ENCODE measurements around the gene PTGER4. TPM values are rescaled to one million over a fixed set of nuclear protein-coding genes. Genes with fewer than 3 reads are reported as not detected.
A peak's percentile ranks its signal among the peaks of the same experiment; 100 is the strongest.
"Not testable (repeated sequence)": the region's sequence is repeated elsewhere in the genome, so short reads cannot be mapped to it uniquely, and the experiment has no call there.

Gene PTGER4
- total and polyA plus RNA-seq, 2 experiments from 2014 or later = 0.41 TPM; not detected in 1

- H3K9ac ChIP-seq = no peak overlapping the region
- no peak overlapping the region for H2AFZ ChIP-seq
- no peaks in the 10 kb centered on the region for H3K27me3 ChIP-seq (replicated peaks; ENCODE audit: insufficient read depth)
- WGBS, 2 experiments (ENCODE audit: low coverage in 1 of 2, low lambda C conversion rate in 2 of 2, missing lambda C conversion rate in 2 of 2) = 0 to 2% methylated on average over 3 of the region's 3 CpGs
- no peaks in the 10 kb centered on the region for H3K9me2 ChIP-seq (ENCODE audit: insufficient read depth)
- H3K4me2 ChIP-seq (ENCODE audit: unreplicated experiment) = peak overlapping the region; percentile 2
- in situ Hi-C loops (cut with MboI) = loop anchor here (10.0 kb wide), 2 partner anchors 745 to 975 kb away; no protein-coding TSS in a partner anchor
- TF ChIP-seq EZH2phosphoT487 (IDR thresholded peaks at IDR 0.05; ENCODE audit: insufficient read depth, low read depth) (no peak), EZH2 (IDR thresholded peaks at IDR 0.05; ENCODE audit: insufficient read depth, poor library complexity, severe bottlenecking) (no peak)
- H3K27ac ChIP-seq = no peak overlapping the region
- H3F3A ChIP-seq (ENCODE audit: insufficient read depth) = peaks cover 9% of the 10 kb centered on the region
- H3K36me3 ChIP-seq (ENCODE audit: low read depth) = no peaks in the 10 kb centered on the region
- no peaks in the 10 kb centered on the region for H3K79me2 ChIP-seq (ENCODE audit: insufficient read depth)
- no peak overlapping the region for H3K4me3 ChIP-seq
- no peaks in the 10 kb centered on the region for H4K20me1 ChIP-seq (ENCODE audit: insufficient read depth)
- DNase-seq = peak; percentile 96
- H3K4me1 ChIP-seq (ENCODE audit: insufficient read depth) = peaks cover 16% of the 10 kb centered on the region
- no peaks in the 10 kb centered on the region for H3K9me3 ChIP-seq (ENCODE audit: low read depth)
These were observed 9.7 kb downstream of the PTGER4 start for GRCh38 chr5:40689438-40689837.

- Histone ChIP-seq H3F3A (ENCODE audit: insufficient read depth) (peaks cover 9% of the 10 kb centered on the region), H3K27me3 (replicated peaks; ENCODE audit: insufficient read depth) (no peaks in the 10 kb centered on the region), H3K9me2 (ENCODE audit: insufficient read depth) (no peaks in the 10 kb centered on the region), H3K4me2 (ENCODE audit: unreplicated experiment) (no peak overlapping the region), H3K4me3 (no peak overlapping the region), H3K9me3 (ENCODE audit: low read depth) (no peaks in the 10 kb centered on the region), H3K27ac (no peak overlapping the region), H2AFZ (no peak overlapping the region), H4K20me1 (ENCODE audit: insufficient read depth) (no peaks in the 10 kb centered on the region), H3K9ac (no peak overlapping the region), H3K4me1 (ENCODE audit: insufficient read depth) (peaks cover 16% of the 10 kb centered on the region), H3K79me2 (ENCODE audit: insufficient read depth) (no peaks in the 10 kb centered on the region), H3K36me3 (ENCODE audit: low read depth) (no peaks in the 10 kb centered on the region)
- no peak for DNase-seq
- in situ Hi-C loops (cut with MboI) = no loop called here
- WGBS, 2 experiments (ENCODE audit: low coverage in 1 of 2, low lambda C conversion rate in 2 of 2, missing lambda C conversion rate in 2 of 2) = 63 to 65% methylated on average over 3 of the region's 3 CpGs
- TF ChIP-seq EZH2phosphoT487 (IDR thresholded peaks at IDR 0.05; ENCODE audit: insufficient read depth, low read depth) (no peak), EZH2 (IDR thresholded peaks at IDR 0.05; ENCODE audit: insufficient read depth, poor library complexity, severe bottlenecking) (no peak)
These were observed 10.6 kb downstream of the PTGER4 start for GRCh38 chr5:40690267-40690666.

- no peak for TF ChIP-seq EZH2phosphoT487 (IDR thresholded peaks at IDR 0.05; ENCODE audit: insufficient read depth, low read depth)
- Histone ChIP-seq H3K27me3 (replicated peaks; ENCODE audit: insufficient read depth) (no peaks in the 10 kb centered on the region), H3K9ac (no peak overlapping the region), H3F3A (ENCODE audit: insufficient read depth) (peaks cover 9% of the 10 kb centered on the region), H2AFZ (no peak overlapping the region), H3K36me3 (ENCODE audit: low read depth) (no peaks in the 10 kb centered on the region), H3K9me3 (ENCODE audit: low read depth) (no peaks in the 10 kb centered on the region), H3K4me1 (ENCODE audit: insufficient read depth) (peaks cover 16% of the 10 kb centered on the region), H4K20me1 (ENCODE audit: insufficient read depth) (no peaks in the 10 kb centered on the region), H3K4me3 (no peak overlapping the region), H3K79me2 (ENCODE audit: insufficient read depth) (no peaks in the 10 kb centered on the region), H3K27ac (no peak overlapping the region), H3K9me2 (ENCODE audit: insufficient read depth) (no peaks in the 10 kb centered on the region), H3K4me2 (ENCODE audit: unreplicated experiment) (no peak overlapping the region)
- in situ Hi-C loops (cut with MboI) = no loop called here
- DNase-seq = no peak
- WGBS, 2 experiments (ENCODE audit: low coverage in 1 of 2, low lambda C conversion rate in 2 of 2, missing lambda C conversion rate in 2 of 2) = 97 to 98% methylated on average over 9 of the region's 9 CpGs
These were observed 12.2 kb downstream of the PTGER4 start for GRCh38 chr5:40691894-40692293.

GRCh38 chr5:40694433-40694832 is 14.7 kb downstream of the PTGER4 start:
- Histone ChIP-seq H3F3A (ENCODE audit: insufficient read depth) (peaks cover 9% of the 10 kb centered on the region), H2AFZ (no peak overlapping the region), H3K36me3 (ENCODE audit: low read depth) (no peaks in the 10 kb centered on the region), H3K4me1 (ENCODE audit: insufficient read depth) (peaks cover 8% of the 10 kb centered on the region; the same call in 1 of the 2 replicates), H3K4me3 (no peak overlapping the region), H3K9ac (no peak overlapping the region), H3K9me2 (ENCODE audit: insufficient read depth) (no peaks in the 10 kb centered on the region), H3K27ac (no peak overlapping the region), H4K20me1 (ENCODE audit: insufficient read depth) (no peaks in the 10 kb centered on the region), H3K9me3 (ENCODE audit: low read depth) (no peaks in the 10 kb centered on the region), H3K79me2 (ENCODE audit: insufficient read depth) (no peaks in the 10 kb centered on the region), H3K4me2 (ENCODE audit: unreplicated experiment) (no peak overlapping the region), H3K27me3 (replicated peaks; ENCODE audit: insufficient read depth) (no peaks in the 10 kb centered on the region)
- DNase-seq = no peak
- in situ Hi-C loops (cut with MboI) = no loop called here
- no peak for TF ChIP-seq EZH2 (IDR thresholded peaks at IDR 0.05; ENCODE audit: insufficient read depth, poor library complexity, severe bottlenecking)
- no peak for TF ChIP-seq EZH2phosphoT487 (IDR thresholded peaks at IDR 0.05; ENCODE audit: insufficient read depth, low read depth)

GRCh38 chr5:40700116-40700782 is 20.5 kb downstream of the PTGER4 start:
- Histone ChIP-seq H3K27me3 (replicated peaks; ENCODE audit: insufficient read depth) (no peaks in the 10 kb centered on the region), H2AFZ (no peak overlapping the region), H3K4me1 (ENCODE audit: insufficient read depth) (no peaks in the 10 kb centered on the region), H3K79me2 (ENCODE audit: insufficient read depth) (no peaks in the 10 kb centered on the region), H3K4me3 (no peak overlapping the region), H3K27ac (no peak overlapping the region), H3F3A (ENCODE audit: insufficient read depth) (no peaks in the 10 kb centered on the region), H3K9me2 (ENCODE audit: insufficient read depth) (no peaks in the 10 kb centered on the region), H3K9ac (no peak overlapping the region), H4K20me1 (ENCODE audit: insufficient read depth) (no peaks in the 10 kb centered on the region), H3K36me3 (ENCODE audit: low read depth) (no peaks in the 10 kb centered on the region), H3K9me3 (ENCODE audit: low read depth) (no peaks in the 10 kb centered on the region), H3K4me2 (ENCODE audit: unreplicated experiment) (no peak overlapping the region)
- WGBS, 2 experiments (ENCODE audit: low coverage in 1 of 2, low lambda C conversion rate in 2 of 2, missing lambda C conversion rate in 2 of 2) = 87 to 90% methylated on average over 5 of the region's 5 CpGs
- in situ Hi-C loops (cut with MboI) = no loop called here
- TF ChIP-seq EZH2phosphoT487 (IDR thresholded peaks at IDR 0.05; ENCODE audit: insufficient read depth, low read depth) (no peak), EZH2 (IDR thresholded peaks at IDR 0.05; ENCODE audit: insufficient read depth, poor library complexity, severe bottlenecking) (no peak)
- DNase-seq = no peak

- H3K36me3 ChIP-seq (ENCODE audit: low read depth); H3K79me2 ChIP-seq (ENCODE audit: insufficient read depth); H3K9me3 ChIP-seq (ENCODE audit: low read depth); DNase-seq; H3K4me3 ChIP-seq; H3K9me2 ChIP-seq (ENCODE audit: insufficient read depth); H3K9ac ChIP-seq; H3K27ac ChIP-seq; in situ Hi-C loops (cut with MboI); H3K4me2 ChIP-seq (ENCODE audit: unreplicated experiment); H2AFZ ChIP-seq; H3K27me3 ChIP-seq (replicated peaks; ENCODE audit: insufficient read depth); H4K20me1 ChIP-seq (ENCODE audit: insufficient read depth); H3K4me1 ChIP-seq (ENCODE audit: insufficient read depth); H3F3A ChIP-seq (ENCODE audit: insufficient read depth): not testable (repeated sequence)
These were observed 22.3 kb downstream of the PTGER4 start for GRCh38 chr5:40702027-40702426.

GRCh38 chr5:40705484-40705883 is 25.8 kb downstream of the PTGER4 start:
- H3F3A ChIP-seq (ENCODE audit: insufficient read depth); H3K36me3 ChIP-seq (ENCODE audit: low read depth); H3K4me3 ChIP-seq; H2AFZ ChIP-seq; H3K9ac ChIP-seq; in situ Hi-C loops (cut with MboI); H4K20me1 ChIP-seq (ENCODE audit: insufficient read depth); H3K9me2 ChIP-seq (ENCODE audit: insufficient read depth); H3K27me3 ChIP-seq (replicated peaks; ENCODE audit: insufficient read depth); H3K79me2 ChIP-seq (ENCODE audit: insufficient read depth); H3K9me3 ChIP-seq (ENCODE audit: low read depth); H3K4me2 ChIP-seq (ENCODE audit: unreplicated experiment); DNase-seq; H3K4me1 ChIP-seq (ENCODE audit: insufficient read depth); H3K27ac ChIP-seq: not testable (repeated sequence)
- 94 to 95% methylated on average over 1 of the region's 1 CpG for WGBS, 2 experiments (ENCODE audit: low coverage in 1 of 2, low lambda C conversion rate in 2 of 2, missing lambda C conversion rate in 2 of 2)
